ENCODE data around the gene HOXC9.

HOXC9 gene

DNA sequence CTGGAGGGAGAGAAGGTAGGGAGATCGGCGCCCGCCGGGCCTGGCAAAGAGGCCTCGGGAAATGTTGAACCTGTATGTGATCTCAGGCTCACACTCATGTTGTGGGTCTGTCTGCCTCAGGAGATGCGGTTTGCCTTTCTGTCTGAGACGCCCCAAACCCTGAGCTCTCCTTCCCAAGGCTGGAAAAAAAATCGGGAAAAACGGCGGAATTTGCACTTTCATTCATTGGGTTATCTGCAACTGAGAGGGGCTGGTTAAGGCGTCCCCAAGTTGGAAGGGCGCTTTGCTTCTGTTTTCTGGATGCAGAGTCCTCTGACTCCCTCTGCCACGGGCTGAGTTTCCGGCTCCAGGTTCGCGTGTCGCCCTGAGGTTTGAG, 5.0 kb upstream of the HOXC9 start:
- Histone ChIP-seq H3K79me2 (ENCODE audit: insufficient read depth, low read length) (no peaks in the 10 kb centered on the region), H4K20me1 (ENCODE audit: insufficient read depth, low read length) (no peaks in the 10 kb centered on the region), H3K9me2 (ENCODE audit: low read depth, low read length) (no peaks in the 10 kb centered on the region), H3K4me3 (ENCODE audit: low read depth, low read length, poor library complexity, severe bottlenecking) (no peak overlapping the region), H3F3A (ENCODE audit: insufficient read depth, low read length) (no peaks in the 10 kb centered on the region), H3K36me3 (ENCODE audit: insufficient read depth, low read length) (no peaks in the 10 kb centered on the region), H3K9me3 (ENCODE audit: low read length) (no peaks in the 10 kb centered on the region), H3K27me3 (ENCODE audit: insufficient read depth, low read length) (peaks cover 16% of the 10 kb centered on the region), H3K9ac (ENCODE audit: low read length) (no peak overlapping the region), H3K27ac (ENCODE audit: low read depth, low read length, poor library complexity, severe bottlenecking) (no peak overlapping the region), H3K4me2 (ENCODE audit: low read length) (no peak overlapping the region), H2AFZ (ENCODE audit: low read length) (no peak overlapping the region), H3K4me1 (ENCODE audit: insufficient read depth, low read length, severe bottlenecking) (no peaks in the 10 kb centered on the region)
- no peak for TF ChIP-seq EZH2 (IDR thresholded peaks at IDR 0.05; ENCODE audit: borderline replicate concordance, low read length)
- TF ChIP-seq, protein P1, sequence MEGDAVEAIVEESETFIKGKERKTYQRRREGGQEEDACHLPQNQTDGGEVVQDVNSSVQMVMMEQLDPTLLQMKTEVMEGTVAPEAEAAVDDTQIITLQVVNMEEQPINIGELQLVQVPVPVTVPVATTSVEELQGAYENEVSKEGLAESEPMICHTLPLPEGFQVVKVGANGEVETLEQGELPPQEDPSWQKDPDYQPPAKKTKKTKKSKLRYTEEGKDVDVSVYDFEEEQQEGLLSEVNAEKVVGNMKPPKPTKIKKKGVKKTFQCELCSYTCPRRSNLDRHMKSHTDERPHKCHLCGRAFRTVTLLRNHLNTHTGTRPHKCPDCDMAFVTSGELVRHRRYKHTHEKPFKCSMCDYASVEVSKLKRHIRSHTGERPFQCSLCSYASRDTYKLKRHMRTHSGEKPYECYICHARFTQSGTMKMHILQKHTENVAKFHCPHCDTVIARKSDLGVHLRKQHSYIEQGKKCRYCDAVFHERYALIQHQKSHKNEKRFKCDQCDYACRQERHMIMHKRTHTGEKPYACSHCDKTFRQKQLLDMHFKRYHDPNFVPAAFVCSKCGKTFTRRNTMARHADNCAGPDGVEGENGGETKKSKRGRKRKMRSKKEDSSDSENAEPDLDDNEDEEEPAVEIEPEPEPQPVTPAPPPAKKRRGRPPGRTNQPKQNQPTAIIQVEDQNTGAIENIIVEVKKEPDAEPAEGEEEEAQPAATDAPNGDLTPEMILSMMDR (IDR thresholded peaks at IDR 0.05; ENCODE audit: low read length), result no peak

GRCh38 chr12:53995378-53996239, 4.4 kb upstream of the HOXC9 start:
- Histone ChIP-seq H3F3A (ENCODE audit: insufficient read depth, low read length) (no peaks in the 10 kb centered on the region), H3K4me1 (ENCODE audit: insufficient read depth, low read length, severe bottlenecking) (no peaks in the 10 kb centered on the region), H2AFZ (ENCODE audit: low read length) (no peak overlapping the region), H3K4me3 (ENCODE audit: low read depth, low read length, poor library complexity, severe bottlenecking) (no peak overlapping the region), H3K27ac (ENCODE audit: low read depth, low read length, poor library complexity, severe bottlenecking) (no peak overlapping the region), H4K20me1 (ENCODE audit: insufficient read depth, low read length) (no peaks in the 10 kb centered on the region), H3K9ac (ENCODE audit: low read length) (no peak overlapping the region), H3K36me3 (ENCODE audit: insufficient read depth, low read length) (no peaks in the 10 kb centered on the region), H3K79me2 (ENCODE audit: insufficient read depth, low read length) (no peaks in the 10 kb centered on the region), H3K9me2 (ENCODE audit: low read depth, low read length) (no peaks in the 10 kb centered on the region), H3K27me3 (ENCODE audit: insufficient read depth, low read length) (peaks cover 16% of the 10 kb centered on the region), H3K9me3 (ENCODE audit: low read length) (no peaks in the 10 kb centered on the region), H3K4me2 (ENCODE audit: low read length) (peak overlapping the region; percentile 4; the same call in 1 of the 2 replicates)
- TF ChIP-seq, protein P1 (IDR thresholded peaks at IDR 0.05; ENCODE audit: low read length), result no peak
- TF ChIP-seq EZH2 (IDR thresholded peaks at IDR 0.05; ENCODE audit: borderline replicate concordance, low read length), result no peak

DNA sequence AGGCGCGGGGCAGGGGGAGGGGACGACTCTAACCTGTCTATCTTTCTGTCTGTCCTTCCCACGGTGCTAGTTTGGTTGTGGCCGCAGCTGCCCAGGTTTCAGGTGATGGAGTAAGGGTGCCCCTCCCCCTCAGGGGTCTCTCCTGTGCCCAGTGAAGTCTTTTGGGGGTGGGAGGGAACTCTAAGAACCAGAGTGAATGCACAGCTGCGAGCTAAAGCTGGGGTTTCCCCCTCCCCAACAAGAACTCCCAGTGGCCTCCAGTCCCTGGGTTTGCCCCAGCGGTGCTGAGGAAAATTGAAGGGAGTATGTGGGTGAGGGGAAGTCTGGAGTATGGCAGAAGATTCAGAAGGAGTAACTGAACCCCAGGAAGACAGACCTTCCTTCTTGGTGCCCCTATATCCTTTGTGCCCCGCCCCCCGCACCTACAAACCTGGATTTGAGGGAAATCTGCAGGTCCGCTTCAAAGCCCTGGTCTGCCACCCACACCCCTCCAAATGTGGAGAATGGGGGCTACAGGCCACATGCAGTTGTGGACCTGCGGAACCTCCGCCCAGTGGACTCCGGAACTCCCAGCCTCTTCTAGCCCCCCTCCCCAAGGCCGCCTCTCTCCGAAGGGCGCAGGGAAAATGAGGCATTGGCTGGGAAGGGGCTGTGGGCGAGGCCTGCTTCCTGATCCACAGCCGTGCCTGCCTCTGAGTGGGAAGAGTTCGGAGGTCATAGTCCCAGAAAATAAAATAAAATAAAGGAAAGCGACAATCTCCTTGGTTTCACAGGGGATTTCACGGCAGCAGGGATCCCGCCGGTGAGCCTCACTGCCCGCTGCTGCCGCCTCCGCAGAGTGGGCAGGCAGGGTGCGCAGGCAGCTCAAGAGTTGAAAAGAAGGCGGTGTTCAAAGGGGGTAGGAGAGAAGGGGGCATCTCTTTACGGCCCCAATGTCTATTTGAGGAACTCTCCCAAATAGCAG, 3.4 kb upstream of the HOXC9 start:
- no peaks in the 10 kb centered on the region for H3F3A ChIP-seq (ENCODE audit: insufficient read depth, low read length)
- peaks cover 16% of the 10 kb centered on the region for H3K27me3 ChIP-seq (ENCODE audit: insufficient read depth, low read length)
- no peaks in the 10 kb centered on the region for H3K36me3 ChIP-seq (ENCODE audit: insufficient read depth, low read length)
- TF ChIP-seq, protein P1 (IDR thresholded peaks at IDR 0.05; ENCODE audit: low read length), result no peak
- TF ChIP-seq EZH2 (IDR thresholded peaks at IDR 0.05; ENCODE audit: borderline replicate concordance, low read length), result no peak
- no peak overlapping the region for H3K9ac ChIP-seq (ENCODE audit: low read length)
- H3K9me2 ChIP-seq (ENCODE audit: low read depth, low read length), result no peaks in the 10 kb centered on the region
- no peak overlapping the region for H2AFZ ChIP-seq (ENCODE audit: low read length)
- H3K79me2 ChIP-seq (ENCODE audit: insufficient read depth, low read length), result no peaks in the 10 kb centered on the region
- H3K4me1 ChIP-seq (ENCODE audit: insufficient read depth, low read length, severe bottlenecking), result no peaks in the 10 kb centered on the region
- H3K4me3 ChIP-seq (ENCODE audit: low read depth, low read length, poor library complexity, severe bottlenecking), result no peak overlapping the region
- no peak overlapping the region for H3K27ac ChIP-seq (ENCODE audit: low read depth, low read length, poor library complexity, severe bottlenecking)
- H3K9me3 ChIP-seq (ENCODE audit: low read length), result no peaks in the 10 kb centered on the region
- peak overlapping the region; percentile 4; the same call in 1 of the 2 replicates for H3K4me2 ChIP-seq (ENCODE audit: low read length)
- no peaks in the 10 kb centered on the region for H4K20me1 ChIP-seq (ENCODE audit: insufficient read depth, low read length)

Data from OCI-LY1 (cell line).